CD4-positive, alpha-beta T cell (primary cell): ENCODE measurements around the gene TSPAN11. TPM values are rescaled to one million over a fixed set of nuclear protein-coding genes. Genes with fewer than 3 reads are reported as not detected.
"Not testable (repeated sequence)": the region's sequence is repeated elsewhere in the genome, so short reads cannot be mapped to it uniquely, and the experiment has no call there.

Source experiments
- ATAC-seq: fragments of 200-7000 bp; cut with Tn5 transposase; one replicate; pipeline ENCODE4 v1.10.0; 2022; ENCODE audit warnings: mild to moderate bottlenecking; ENCODE audit not compliant: poor library complexity
- CTCF ChIA-PET: fragments of 350-600 bp; sonication (Branson Sonifier 250); formaldehyde crosslinking; loops from one replicate; lab custom pipeline; 2021; ENCODE audit warnings: antibody characterized with exemption, inconsistent platforms; lab: Charles Lee
- POLR2A ChIA-PET: fragments of 350-600 bp; sonication (Branson Sonifier 250); formaldehyde crosslinking; loops from one replicate; lab custom pipeline; 2021; ENCODE audit warnings: antibody characterized with exemption, inconsistent platforms; lab: Charles Lee
- DNase-seq, 14 experiments: peaks; one replicate each; pipeline ENCODE4 v3.0.0-alpha.2; 2013 to 2020; ENCODE audit warnings: mixed read lengths in 2 of 14
- H3K27ac ChIP-seq, 2 donors: one replicate each; pipeline versions ENCODE4 v1.5.1 to v1.7.0; 2013; ENCODE audit warnings: low read length in 2 of 2, low read depth in 1 of 2, mild to moderate bottlenecking in 1 of 2
- H3K27me3 ChIP-seq, 2 experiments: 1 replicate in 1 of 2; 2 replicates in 1 of 2; pipeline versions ENCODE4 v1.6.1 to v1.7.0; 2013; ENCODE audit warnings: low read length in 2 of 2, control low read depth in 1 of 2, mild to moderate bottlenecking in 1 of 2, moderate library complexity in 1 of 2; ENCODE audit not compliant: insufficient read depth in 2 of 2, control insufficient read depth in 1 of 2
- H3K36me3 ChIP-seq: one replicate; pipeline ENCODE4 v1.6.1; 2013; ENCODE audit warnings: low read length, control low read depth; ENCODE audit not compliant: insufficient read depth
- H3K4me1 ChIP-seq: one replicate; pipeline ENCODE4 v1.6.1; 2013; ENCODE audit warnings: low read length, control low read depth; ENCODE audit not compliant: insufficient read depth
- H3K4me3 ChIP-seq: one replicate; pipeline ENCODE4 v1.5.1; 2013; ENCODE audit warnings: mild to moderate bottlenecking, low read length, moderate library complexity
- H3K9me3 ChIP-seq, 2 experiments: 1 replicate in 1 of 2; 2 replicates in 1 of 2; pipeline versions ENCODE4 v1.6.1 to v1.7.0; 2013; ENCODE audit warnings: low read length in 2 of 2, mild to moderate bottlenecking in 2 of 2, control low read depth in 1 of 2, moderate library complexity in 1 of 2; ENCODE audit not compliant: control insufficient read depth in 1 of 2, insufficient read depth in 1 of 2
- H3K27ac Mint-ChIP-seq: one replicate; pipeline ENCODE4 v1.8.0; 2020; ENCODE audit warnings: mixed read lengths
- H3K27me3 Mint-ChIP-seq: one replicate; pipeline ENCODE4 v1.8.0; 2021; ENCODE audit warnings: mixed read lengths
- H3K36me3 Mint-ChIP-seq: one replicate; pipeline ENCODE4 v1.8.0; 2021; ENCODE audit warnings: low read depth, mixed read lengths
- H3K4me1 Mint-ChIP-seq: one replicate; pipeline ENCODE4 v1.8.0; 2021; ENCODE audit warnings: low read depth, mixed read lengths
- H3K4me3 Mint-ChIP-seq: one replicate; pipeline ENCODE4 v1.8.0; 2020; ENCODE audit warnings: mild to moderate bottlenecking, mixed read lengths
- H3K9me3 Mint-ChIP-seq: one replicate; pipeline ENCODE4 v1.8.0; 2020; ENCODE audit warnings: mixed read lengths
- CTCF ChIP-seq: fragments of 200-600 bp; IDR thresholded peaks from one replicate; pipeline ENCODE4 v1.8.0; 2022; ENCODE audit warnings: antibody characterized with exemption, mild to moderate bottlenecking
- intact Hi-C, 2 experiments: fragments of 100-400 bp; cut with DNase I in 1 of 2; cut with micrococcal nuclease in 1 of 2; formaldehyde crosslinking; loops; one replicate each; pipeline versions ENCODE4 v1.15.1 to v1.9.0; 2023 to 2025; cut with DNase I, micrococcal nuclease
- total RNA-seq, 174 experiments: library from RNA in 2 of 174; stranded (reverse) in 2 of 174; gene quantifications; one replicate each; pipeline ENCODE4 v1.2.3 and lab custom pipeline; 2021 to 2026

The TSPAN11 gene
- total RNA-seq, 2 experiments from 2014 or later = not detected

DNA sequence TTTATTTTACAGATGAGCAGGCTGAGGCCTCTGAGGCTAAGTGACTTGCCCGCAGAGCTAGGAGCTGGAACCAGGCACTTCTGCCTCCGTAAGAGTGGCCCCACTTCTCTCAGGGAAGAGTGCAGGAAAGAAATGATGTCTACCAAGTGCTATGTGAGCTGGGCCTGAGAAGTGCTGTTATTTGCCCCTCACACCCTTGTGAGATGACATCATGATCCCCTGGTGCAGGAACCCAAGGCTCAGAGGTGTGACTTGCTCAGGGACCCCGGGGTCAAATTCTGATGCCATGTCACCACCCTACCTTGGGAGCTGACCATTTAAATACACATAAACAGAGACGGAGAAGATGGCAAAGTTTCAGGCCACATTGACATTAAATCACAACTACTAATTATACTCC is 83.4 kb downstream of the TSPAN11 start:
- Histone ChIP-seq H3K4me1 (no peaks in the 10 kb centered on the region), H3K4me3 (no peak overlapping the region), H3K27ac (no peak overlapping the region), H3K36me3 (no peaks in the 10 kb centered on the region), H3K9me3 (no peaks in the 10 kb centered on the region), H3K27me3 (no peaks in the 10 kb centered on the region)
- POLR2A ChIA-PET = no interaction called here
- H3K4me1 Mint-ChIP-seq = no peaks in the 10 kb centered on the region
- H3K27ac Mint-ChIP-seq = no peak overlapping the region
- intact Hi-C loops = no loop called here
- no peaks in the 10 kb centered on the region for H3K27me3 Mint-ChIP-seq
- DNase-seq (no peak), ATAC-seq (no peak)
- no peaks in the 10 kb centered on the region for H3K9me3 Mint-ChIP-seq
- TF ChIP-seq CTCF = no peak
- H3K4me3 Mint-ChIP-seq = no peak overlapping the region
- H3K36me3 Mint-ChIP-seq = no peaks in the 10 kb centered on the region
- CTCF ChIA-PET = no interaction called here

- intact Hi-C loops = no loop called here
- Mint-ChIP-seq H3K27me3 (no peaks in the 10 kb centered on the region), H3K4me3 (no peak overlapping the region), H3K9me3 (no peaks in the 10 kb centered on the region), H3K4me1 (no peaks in the 10 kb centered on the region), H3K36me3 (no peaks in the 10 kb centered on the region), H3K27ac (no peak overlapping the region)
- Histone ChIP-seq H3K27me3 (no peaks in the 10 kb centered on the region), H3K4me3 (no peak overlapping the region), H3K9me3 (no peaks in the 10 kb centered on the region), H3K27ac (no peak overlapping the region), H3K4me1 (no peaks in the 10 kb centered on the region), H3K36me3 (no peaks in the 10 kb centered on the region)
- no peak for TF ChIP-seq CTCF
- no peak for ATAC-seq
- POLR2A ChIA-PET = no interaction called here
- DNase-seq = no peak
- CTCF ChIA-PET = no interaction called here
Observed at GRCh38 chr12:31011336-31011735, 84.8 kb downstream of the TSPAN11 start.

- POLR2A ChIA-PET = no interaction called here
Observed at GRCh38 chr12:31011746-31012566, 85.4 kb downstream of the TSPAN11 start.

GRCh38 chr12:31012567-31012891 is 86.0 kb downstream of the TSPAN11 start:
- H3K9me3 ChIP-seq, CTCF ChIA-PET, DNase-seq, H3K36me3 Mint-ChIP-seq, H3K4me1 Mint-ChIP-seq, H3K9me3 Mint-ChIP-seq, H3K27me3 ChIP-seq, H3K36me3 ChIP-seq, H3K27ac Mint-ChIP-seq, H3K4me3 ChIP-seq, intact Hi-C loops, H3K4me1 ChIP-seq, ATAC-seq, H3K27ac ChIP-seq, H3K4me3 Mint-ChIP-seq, POLR2A ChIA-PET, H3K27me3 Mint-ChIP-seq: not testable (repeated sequence)

More at GRCh38 chr12:31011746-31012566, 85.4 kb downstream of the TSPAN11 start:
- Mint-ChIP-seq H3K27me3 (no peaks in the 10 kb centered on the region), H3K27ac (no peak overlapping the region), H3K36me3 (no peaks in the 10 kb centered on the region), H3K9me3 (no peaks in the 10 kb centered on the region), H3K4me3 (no peak overlapping the region), H3K4me1 (no peaks in the 10 kb centered on the region)
- no peaks in the 10 kb centered on the region for H3K9me3 ChIP-seq
- no peak for DNase-seq
- no peaks in the 10 kb centered on the region for H3K4me1 ChIP-seq
- no peak overlapping the region for H3K4me3 ChIP-seq
- intact Hi-C loops = no loop called here
- no peaks in the 10 kb centered on the region for H3K27me3 ChIP-seq
- TF ChIP-seq CTCF = no peak
- no peak for ATAC-seq
- CTCF ChIA-PET = no interaction called here
- no peak overlapping the region for H3K27ac ChIP-seq
- H3K36me3 ChIP-seq = no peaks in the 10 kb centered on the region
